DMS53 (cell line): ENCODE results near the gene CHCHD6.

ENCODE experiments used
- DNase-seq: peaks from one replicate; lab custom pipeline; 2025; lab: John Stamatoyannopoulos, UW

CHCHD6 gene

DNA sequence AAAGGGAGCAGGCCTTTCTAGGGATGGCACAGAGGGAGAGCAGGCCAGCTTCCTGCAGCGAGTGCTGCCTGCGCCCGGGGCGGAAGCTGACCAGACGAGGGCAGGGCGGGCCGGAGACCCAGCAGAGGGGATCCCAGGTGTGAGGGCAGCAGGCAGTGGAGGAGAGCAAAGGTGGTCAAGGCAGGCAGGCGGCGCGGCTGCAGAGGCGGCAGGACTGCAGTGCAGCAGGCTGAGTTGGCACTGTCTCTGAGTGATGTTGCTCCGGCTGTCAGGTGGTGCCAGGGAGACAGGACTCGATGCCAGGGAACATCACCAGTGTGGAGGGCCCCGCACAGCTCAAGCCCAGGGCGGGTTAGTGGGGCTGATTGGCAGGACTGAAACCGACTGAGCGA is 256.6 kb downstream of the CHCHD6 start:
- no peak for DNase-seq

DNA sequence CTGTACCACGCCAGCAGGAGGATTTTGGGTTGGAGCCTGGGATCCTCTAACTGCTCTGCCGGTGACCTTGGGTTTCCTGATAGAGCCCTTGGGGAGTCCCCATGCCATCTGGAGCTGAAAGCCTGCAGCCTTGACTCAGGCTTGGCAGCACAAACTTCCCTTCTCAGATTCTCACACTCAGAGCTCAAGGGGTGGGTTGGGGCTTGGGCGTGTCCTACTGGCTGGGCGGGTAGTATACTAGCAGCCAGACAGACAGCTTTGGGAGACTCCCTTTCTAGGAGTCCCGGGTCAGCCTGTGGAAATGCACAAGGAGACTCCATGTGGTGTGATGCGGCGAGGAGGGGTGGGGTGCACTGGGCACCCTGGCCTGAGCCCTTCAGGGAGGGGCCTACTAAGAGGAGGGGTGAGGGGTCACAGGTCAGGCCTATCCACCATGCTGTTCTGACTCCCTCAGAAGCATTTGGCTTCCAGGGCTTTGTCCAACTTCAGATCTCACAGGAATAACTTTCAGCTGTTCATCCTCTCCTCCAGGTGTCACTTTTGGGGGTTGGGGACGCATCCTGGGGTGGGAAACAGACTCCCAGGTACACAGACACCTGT is 257.3 kb downstream of the CHCHD6 start:
- no peak for DNase-seq

DNA sequence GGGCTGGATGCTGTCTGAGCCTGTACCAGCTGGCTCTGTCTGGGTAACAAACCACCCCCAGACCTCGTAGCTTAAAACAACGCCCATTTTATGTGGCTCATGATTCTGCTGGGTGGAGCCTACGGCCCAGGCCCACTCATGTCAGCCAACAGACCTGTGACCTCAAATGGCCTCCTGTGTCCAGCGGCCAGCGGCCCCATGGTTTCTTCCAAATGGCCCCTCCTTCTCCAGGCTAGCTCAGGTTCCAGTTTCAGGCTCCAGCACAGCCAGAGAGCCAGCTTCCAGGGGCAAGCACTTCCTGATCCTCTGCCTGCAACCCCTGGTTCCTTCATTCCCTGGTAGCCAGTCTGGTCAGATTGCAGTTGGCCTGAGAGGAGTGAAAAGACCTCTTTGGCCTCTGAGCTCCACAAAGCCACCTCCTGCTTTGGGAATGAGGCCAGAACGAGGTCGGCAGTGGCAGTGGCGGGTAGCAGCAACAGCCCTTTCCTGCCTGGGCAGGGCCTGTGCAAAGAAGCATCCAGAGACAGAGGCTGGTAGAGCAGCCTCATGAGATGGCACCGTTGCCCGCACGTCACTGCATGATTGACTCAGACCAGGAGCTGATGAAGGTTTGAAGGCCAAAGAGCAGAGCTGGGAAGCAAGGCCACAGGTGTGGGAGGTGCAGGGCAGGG is 257.9 kb downstream of the CHCHD6 start:
- DNase-seq, result no peak

DNA sequence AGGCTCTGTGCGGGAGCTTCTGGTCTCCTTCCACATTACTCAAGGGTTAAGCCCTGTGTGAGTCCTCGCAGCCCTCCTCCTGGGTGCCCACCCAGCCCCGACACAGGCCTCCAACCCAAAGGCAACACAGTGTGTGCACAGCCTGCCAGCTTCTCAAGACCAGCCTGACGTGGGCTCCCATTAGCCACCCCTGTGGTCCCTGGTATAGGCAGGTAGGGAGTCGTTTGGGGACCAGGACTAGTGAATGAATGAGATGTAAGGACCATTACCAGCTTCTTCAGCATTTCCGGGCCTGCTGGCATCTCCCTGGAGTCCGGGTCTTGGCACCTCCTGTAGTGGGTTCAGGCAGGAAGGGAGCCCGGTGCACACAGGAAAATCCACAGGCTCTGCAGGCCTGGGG is 258.7 kb downstream of the CHCHD6 start:
- no peak for DNase-seq

DNA sequence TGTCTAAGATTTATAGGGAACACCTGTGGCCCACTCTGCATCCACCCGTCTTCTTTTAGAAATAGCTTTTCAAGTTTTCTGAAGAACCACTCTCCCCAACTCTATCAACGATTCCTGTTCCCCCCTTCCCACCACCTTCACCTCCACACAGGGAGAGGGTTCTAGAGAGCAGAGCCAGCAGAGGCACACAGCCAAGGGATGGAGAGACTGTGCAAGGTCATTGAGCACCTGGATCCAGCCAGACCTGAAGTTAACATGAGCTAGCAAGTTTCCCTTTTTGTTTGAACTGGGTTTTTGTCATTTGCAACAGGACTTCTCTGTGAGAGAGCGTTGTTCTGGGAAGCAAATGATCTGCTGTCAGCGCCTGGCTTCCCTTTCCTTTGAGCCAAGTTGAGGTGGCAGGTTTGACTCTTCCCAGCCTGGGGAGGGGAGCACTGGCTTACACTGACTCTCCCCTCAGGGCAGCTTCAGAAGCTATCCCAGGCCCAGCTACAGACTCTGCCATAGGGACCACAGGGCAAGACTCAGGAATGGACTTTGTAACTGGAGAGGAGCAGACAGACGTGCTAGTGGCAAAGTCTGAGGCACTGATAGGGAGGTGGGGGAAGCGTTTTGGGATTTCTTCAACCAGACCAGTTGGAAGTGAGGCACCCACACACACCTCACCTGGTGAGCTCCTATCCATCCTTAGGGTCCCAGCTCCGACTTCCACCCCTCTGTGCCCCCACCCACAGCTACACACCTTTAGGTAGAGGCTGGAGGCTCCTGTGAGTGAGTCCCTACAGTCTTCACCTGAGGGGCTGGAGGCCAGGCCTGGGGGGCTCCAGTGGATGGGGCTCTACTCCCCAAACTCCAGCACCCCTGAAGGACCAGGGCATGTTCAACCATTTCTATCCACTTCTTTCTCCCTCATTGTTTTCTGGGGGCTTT is 259.5 kb downstream of the CHCHD6 start:
- no peak for DNase-seq

- no peak for DNase-seq
These were observed 260.2 kb downstream of the CHCHD6 start for GRCh38 chr3:126964261-126964660.

GRCh38 chr3:126964950-126965349 is 260.9 kb downstream of the CHCHD6 start:
- no peak for DNase-seq

GRCh38 chr3:126965526-126966080 is 261.6 kb downstream of the CHCHD6 start:
- no peak for DNase-seq

- no peak for DNase-seq
These were observed 263.3 kb downstream of the CHCHD6 start for GRCh38 chr3:126967386-126967785.

DNA sequence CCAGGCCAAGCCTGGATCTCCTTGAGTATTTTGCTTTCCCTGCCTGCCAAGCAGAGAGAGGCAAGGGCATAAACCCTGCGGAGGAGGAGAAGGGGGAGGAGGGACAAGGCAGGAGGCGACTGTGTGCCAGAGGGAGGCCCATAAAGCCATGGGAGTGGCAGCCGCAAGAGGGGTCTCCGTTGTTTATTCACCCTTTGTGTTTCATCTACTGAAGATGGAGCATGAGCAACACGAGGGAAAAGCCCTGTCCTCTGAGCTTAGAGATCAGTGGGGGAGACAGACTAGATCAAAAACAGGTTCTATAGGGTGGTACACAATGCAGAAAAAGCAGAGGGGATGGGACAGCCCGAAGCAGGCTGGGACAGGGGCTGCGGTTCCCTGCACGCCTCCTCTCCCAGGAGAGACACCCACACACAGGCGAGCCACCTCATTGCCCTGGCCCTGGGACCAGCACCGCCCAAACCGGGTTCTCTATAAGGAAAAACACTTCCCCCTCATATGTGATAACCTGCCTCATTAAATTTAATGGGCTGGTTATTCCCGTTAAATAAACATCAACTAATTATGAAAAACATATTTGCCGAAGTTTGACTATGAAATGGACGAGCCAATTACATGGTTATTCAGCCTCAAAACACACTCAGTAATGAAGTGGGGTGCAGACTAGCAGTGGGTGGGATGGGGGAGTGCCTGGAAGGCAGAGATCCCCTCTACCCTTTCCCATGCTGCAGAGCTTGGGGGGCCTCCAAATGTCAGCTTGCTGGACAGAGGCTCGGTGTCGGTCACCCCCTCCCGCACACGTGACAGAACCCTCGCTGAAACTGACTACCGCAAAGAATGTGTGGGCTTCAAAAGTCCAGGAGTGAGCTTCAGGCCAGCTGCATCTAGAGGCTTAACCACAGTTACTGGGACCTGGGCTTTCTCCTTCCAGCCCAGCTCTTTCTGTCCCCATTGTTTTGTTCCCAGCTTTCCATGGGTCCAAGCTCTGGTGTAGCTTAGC is 264.7 kb downstream of the CHCHD6 start:
- DNase-seq, result no peak

DNA sequence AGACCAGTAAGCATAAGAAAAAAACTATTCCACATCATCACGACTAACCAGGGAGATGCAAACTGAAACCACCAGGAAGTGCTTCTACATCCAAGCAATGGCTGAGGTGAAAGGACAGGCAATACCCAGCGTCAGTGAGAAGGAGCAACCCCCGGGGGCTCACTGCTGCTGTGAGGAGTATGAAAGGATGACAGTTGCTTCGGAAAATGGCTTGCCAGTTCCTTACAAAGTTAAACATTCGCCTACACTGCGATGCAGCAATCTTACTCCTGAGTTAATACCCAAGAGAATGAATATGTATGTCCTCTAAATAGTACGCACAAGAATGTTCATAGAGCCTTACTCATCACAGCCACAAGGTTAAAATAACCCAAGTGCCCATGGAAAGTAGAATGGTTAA is 265.5 kb downstream of the CHCHD6 start:
- DNase-seq, result no peak

- no peak for DNase-seq
These were observed 266.1 kb downstream of the CHCHD6 start for GRCh38 chr3:126970101-126970500.

DNA sequence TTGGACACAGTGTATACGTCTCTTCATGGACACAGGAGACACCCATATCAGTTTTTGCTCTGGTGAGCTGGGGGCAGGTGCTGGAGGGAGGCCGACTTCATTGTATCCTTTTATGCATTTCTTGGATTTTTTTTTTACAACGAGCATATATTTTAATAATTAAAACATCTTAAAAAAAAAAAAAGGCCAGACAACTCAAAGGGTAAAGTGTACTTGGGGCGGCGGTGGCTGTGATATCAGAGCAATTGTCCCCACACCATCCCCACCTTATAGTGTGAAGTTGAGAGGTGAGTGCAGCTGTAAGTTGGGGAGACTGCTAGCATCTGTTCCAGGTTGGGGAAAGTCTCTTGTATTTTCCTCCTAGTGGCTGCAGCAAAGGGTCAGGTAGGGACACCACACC is 266.9 kb downstream of the CHCHD6 start:
- DNase-seq, result no peak

DNA sequence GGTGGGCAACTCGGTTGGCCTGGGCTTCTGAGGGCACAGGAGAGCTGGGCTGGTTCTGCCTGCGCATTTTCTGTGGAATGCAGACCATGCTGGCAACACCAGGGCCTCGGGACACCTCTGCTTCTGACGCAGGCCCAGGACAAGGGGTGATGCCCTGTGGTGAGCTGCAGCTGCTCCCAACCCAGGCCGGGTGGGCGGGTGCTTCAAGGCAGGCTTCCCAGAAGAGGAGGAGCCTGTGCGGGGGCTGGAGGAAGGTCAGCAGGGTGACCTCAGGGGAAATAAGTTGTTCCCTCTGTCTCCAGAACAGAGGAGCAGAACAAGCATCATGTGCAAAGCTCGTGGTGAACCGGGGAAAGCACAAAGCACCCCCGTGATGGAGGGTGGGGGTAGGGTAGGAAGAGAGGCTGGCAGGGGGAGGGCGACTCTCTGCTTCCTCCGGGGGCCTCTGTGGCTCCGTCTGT is 267.9 kb downstream of the CHCHD6 start:
- DNase-seq, result no peak

- no peak for DNase-seq
These were observed 268.8 kb downstream of the CHCHD6 start for GRCh38 chr3:126972866-126973265.

- no peak for DNase-seq
These were observed 269.8 kb downstream of the CHCHD6 start for GRCh38 chr3:126973814-126974213.

DNA sequence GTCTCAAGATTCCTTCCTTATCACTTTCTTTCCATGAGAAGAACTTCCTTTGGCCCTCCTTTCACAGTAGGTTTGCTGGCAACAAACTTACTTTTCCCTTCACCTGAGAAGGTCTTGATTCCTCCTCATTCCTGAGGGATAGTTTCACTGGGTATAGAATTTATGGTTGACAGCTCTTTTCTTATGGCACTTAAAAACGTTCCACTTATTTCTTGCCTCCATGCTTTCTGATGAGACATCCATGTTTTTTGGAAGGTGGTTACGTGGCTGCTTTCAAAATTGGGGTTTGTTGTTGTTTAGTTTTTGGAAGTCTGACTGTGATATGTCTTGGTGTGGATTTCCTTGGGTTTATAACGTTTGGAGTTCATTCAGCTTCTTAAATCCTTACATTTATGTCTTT is 270.7 kb downstream of the CHCHD6 start:
- DNase-seq, result no peak

DNA sequence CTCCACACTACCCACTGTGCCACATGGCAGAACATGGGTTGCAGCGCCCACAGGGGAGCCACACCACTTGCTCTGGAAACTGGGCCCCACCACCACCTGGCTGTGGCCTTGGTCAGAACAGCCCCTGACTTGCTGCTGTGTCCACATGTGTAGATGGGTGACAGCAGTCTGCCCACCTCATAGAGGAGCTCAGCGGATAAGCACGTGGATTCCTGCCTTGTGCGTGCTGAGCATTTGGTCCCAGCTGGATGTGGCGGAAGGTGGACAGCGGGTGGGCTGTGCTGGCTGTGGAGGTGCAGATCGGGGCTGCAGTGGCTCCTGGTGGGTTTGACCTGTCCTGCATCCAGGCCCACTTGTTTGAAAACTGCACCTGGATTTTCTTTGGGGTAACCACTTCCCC is 272.9 kb downstream of the CHCHD6 start:
- no peak for DNase-seq

- DNase-seq, result no peak
These were observed 273.8 kb downstream of the CHCHD6 start for GRCh38 chr3:126977821-126978220.

DNA sequence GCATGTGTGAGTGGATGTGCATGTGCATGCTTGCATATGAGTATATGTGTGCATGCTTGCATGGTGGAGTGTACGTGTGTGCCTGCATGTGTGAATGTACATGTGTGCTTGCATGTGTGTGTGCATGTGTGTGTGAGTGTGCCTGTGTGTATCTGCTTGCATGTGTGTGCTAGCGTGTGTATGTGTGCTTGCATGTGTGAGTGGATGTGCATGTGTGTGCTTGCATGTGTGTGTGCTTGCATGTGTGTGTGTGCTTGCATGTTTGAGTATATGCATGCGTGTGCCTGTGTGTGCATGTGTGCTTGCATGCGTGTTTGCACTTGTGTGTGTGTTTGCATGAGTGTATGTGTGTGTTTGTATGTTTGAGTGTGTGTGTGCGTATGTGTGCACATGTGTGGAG is 274.3 kb downstream of the CHCHD6 start:
- no peak for DNase-seq

DNA sequence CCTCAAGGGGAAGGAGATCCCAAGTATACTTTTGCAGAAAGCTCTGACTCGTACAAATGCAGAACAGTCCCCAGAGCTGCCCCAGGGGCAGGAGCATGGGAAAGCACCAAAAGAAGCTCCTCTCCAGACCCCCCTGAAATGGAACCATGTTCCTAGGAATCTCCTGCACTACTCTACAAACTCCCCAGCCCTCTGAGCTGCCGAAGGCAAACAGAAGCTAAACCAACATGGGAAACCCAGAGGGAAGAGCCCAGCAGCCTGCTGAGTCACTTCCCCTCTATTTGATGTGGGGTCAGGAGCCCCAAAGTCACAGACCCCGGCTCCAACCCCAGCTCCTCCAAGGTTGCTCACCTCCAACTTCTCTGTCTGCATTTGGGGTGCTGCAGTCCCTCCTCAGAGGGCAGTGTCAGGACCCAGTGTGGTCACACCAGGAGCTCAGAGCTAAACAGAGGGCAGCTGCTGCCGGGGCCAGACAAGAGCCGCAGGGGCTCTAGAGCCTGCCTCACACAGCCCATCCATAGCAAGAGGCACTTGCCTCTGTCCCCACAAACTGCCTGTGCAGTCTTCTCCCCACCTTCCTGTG is 275.1 kb downstream of the CHCHD6 start:
- DNase-seq, result peak; percentile 28
